Neural progenitor cell (in vitro differentiated cells): ENCODE measurements around the gene SART1. TPM values are rescaled to one million over a fixed set of nuclear protein-coding genes. Genes with fewer than 3 reads are reported as not detected.

Experiments used
- DNase-seq: peaks from one replicate; pipeline ENCODE4 v3.0.0-alpha.2; 2016; ENCODE audit warnings: low spot score
- H2AFZ ChIP-seq: fragments of 200-600 bp; sonication (generic); replicated peaks from 2 replicates; pipeline ENCODE4 v1.6.1; 2016; ENCODE audit warnings: antibody characterized with exemption
- H3F3A ChIP-seq: fragments of 200-600 bp; sonication (generic); 2 replicates; pipeline ENCODE4 v1.6.1; 2016; ENCODE audit warnings: antibody characterized with exemption, low read depth
- H3K27ac ChIP-seq: fragments of 200-600 bp; sonication (generic); 2 replicates; pipeline ENCODE4 v1.5.1; 2016; ENCODE audit warnings: mild to moderate bottlenecking
- H3K27me3 ChIP-seq: fragments of 200-600 bp; sonication (generic); 2 replicates; pipeline ENCODE4 v1.6.1; 2016; ENCODE audit warnings: mild to moderate bottlenecking, moderate library complexity
- H3K36me3 ChIP-seq: fragments of 200-600 bp; sonication (generic); 2 replicates; pipeline ENCODE4 v1.5.1; 2016
- H3K4me1 ChIP-seq: fragments of 200-600 bp; sonication (generic); 2 replicates; pipeline ENCODE4 v1.6.1; 2016; ENCODE audit warnings: mixed run types
- H3K4me2 ChIP-seq: fragments of 200-600 bp; sonication (generic); 2 replicates; pipeline ENCODE4 v1.6.1; 2016
- H3K4me3 ChIP-seq: fragments of 200-600 bp; sonication (generic); 2 replicates; pipeline ENCODE4 v1.5.1; 2016
- H3K79me2 ChIP-seq: fragments of 200-600 bp; sonication (generic); 2 replicates; pipeline ENCODE4 v1.6.1; 2016; ENCODE audit warnings: low read depth
- H3K9ac ChIP-seq: fragments of 200-600 bp; sonication (generic); 2 replicates; pipeline ENCODE4 v1.6.1; 2016
- H3K9me3 ChIP-seq: fragments of 200-600 bp; sonication (generic); 2 replicates; pipeline ENCODE4 v1.5.1; 2016; ENCODE audit warnings: low read depth
- H4K20me1 ChIP-seq: fragments of 200-600 bp; sonication (generic); 2 replicates; pipeline ENCODE4 v1.6.1; 2016; ENCODE audit warnings: low read depth
- H3K27ac Mint-ChIP-seq: 3 replicates; pipeline ENCODE4 v1.8.0; 2021; ENCODE audit warnings: mixed read lengths
- H3K27me3 Mint-ChIP-seq: 2 replicates; pipeline ENCODE4 v1.8.0; 2022; ENCODE audit warnings: low read depth, mild to moderate bottlenecking, inconsistent platforms, moderate library complexity, mixed read lengths; ENCODE audit not compliant: insufficient read depth
- H3K36me3 Mint-ChIP-seq: 3 replicates; pipeline ENCODE4 v1.8.0; 2021; ENCODE audit warnings: mixed read lengths
- H3K4me1 Mint-ChIP-seq: 3 replicates; pipeline ENCODE4 v1.8.0; 2021; ENCODE audit warnings: mixed read lengths
- H3K4me3 Mint-ChIP-seq: 3 replicates; pipeline ENCODE4 v1.8.0; 2021; ENCODE audit warnings: mild to moderate bottlenecking, moderate library complexity, mixed read lengths
- H3K9me3 Mint-ChIP-seq: 3 replicates; pipeline ENCODE4 v1.8.0; 2020; ENCODE audit warnings: mixed read lengths
- EZH2 ChIP-seq: fragments of 200-600 bp; sonication (generic); IDR thresholded peaks from 2 replicates; pipeline ENCODE4 v1.6.1; 2017; ENCODE audit warnings: antibody characterized with exemption, mild to moderate bottlenecking, moderate library complexity
- EZH2phosphoT487 ChIP-seq: fragments of 200-600 bp; sonication (generic); IDR thresholded peaks from 2 replicates; pipeline ENCODE4 v1.6.1; 2017; ENCODE audit warnings: antibody characterized with exemption
- total RNA-seq: library from RNA; depleted of rRNA; stranded (reverse); fragments of >200 nt; gene quantifications from 2 replicates; pipeline ENCODE4 v1.2.3, GENCODE V29; 2015; ENCODE audit warnings: low replicate concordance
- TF ChIP-seq, protein P1 (sequence below): fragments of 200-600 bp; sonication (generic); IDR thresholded peaks from 2 replicates; pipeline ENCODE4 v1.5.1; 2017; ENCODE audit warnings: antibody characterized with exemption, mild to moderate bottlenecking

SART1 gene
- total RNA-seq, 1 donor from 2014 or later = 8.6 TPM

DNA sequence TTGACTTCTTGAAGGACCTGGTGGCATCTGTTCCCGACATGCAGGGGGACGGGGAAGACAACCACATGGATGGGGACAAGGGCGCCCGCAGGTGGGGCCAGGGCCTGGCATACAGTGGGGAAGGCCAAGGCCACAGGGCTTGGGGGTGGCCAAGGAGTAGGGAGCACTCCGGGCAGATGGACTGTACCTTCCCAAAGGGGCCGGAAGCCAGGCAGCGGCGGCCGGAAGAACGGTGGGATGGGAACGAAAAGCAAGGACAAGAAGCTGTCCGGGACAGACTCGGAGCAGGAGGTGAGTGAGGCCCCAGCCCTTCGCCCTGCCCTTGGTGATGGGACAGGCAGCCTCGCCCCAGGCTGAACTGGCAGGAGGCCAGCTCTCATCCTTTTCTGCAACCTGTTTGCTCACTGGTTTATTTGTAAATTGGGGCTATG is 41.1 kb upstream of the SART1 start:
- Histone ChIP-seq H2AFZ (no peak overlapping the region), H4K20me1 (peaks cover 12% of the 10 kb centered on the region), H3K79me2 (peaks cover 21% of the 10 kb centered on the region), H3K9ac (no peak overlapping the region), H3K27ac (no peak overlapping the region), H3K27me3 (no peaks in the 10 kb centered on the region), H3F3A (no peaks in the 10 kb centered on the region), H3K4me2 (peak overlapping the region; percentile 78), H3K4me3 (peak overlapping the region; percentile 87), H3K36me3 (no peaks in the 10 kb centered on the region), H3K4me1 (peaks cover 10% of the 10 kb centered on the region), H3K9me3 (no peaks in the 10 kb centered on the region)
- Mint-ChIP-seq H3K9me3 (no peaks in the 10 kb centered on the region), H3K27me3 (peaks cover 6% of the 10 kb centered on the region), H3K4me3 (peak overlapping the region; percentile 92), H3K4me1 (peaks cover 14% of the 10 kb centered on the region), H3K27ac (no peak overlapping the region), H3K36me3 (peaks cover 5% of the 10 kb centered on the region)
- no peak for DNase-seq
- TF ChIP-seq EZH2 (no peak), EZH2phosphoT487 (no peak)
- TF ChIP-seq, protein P1, sequence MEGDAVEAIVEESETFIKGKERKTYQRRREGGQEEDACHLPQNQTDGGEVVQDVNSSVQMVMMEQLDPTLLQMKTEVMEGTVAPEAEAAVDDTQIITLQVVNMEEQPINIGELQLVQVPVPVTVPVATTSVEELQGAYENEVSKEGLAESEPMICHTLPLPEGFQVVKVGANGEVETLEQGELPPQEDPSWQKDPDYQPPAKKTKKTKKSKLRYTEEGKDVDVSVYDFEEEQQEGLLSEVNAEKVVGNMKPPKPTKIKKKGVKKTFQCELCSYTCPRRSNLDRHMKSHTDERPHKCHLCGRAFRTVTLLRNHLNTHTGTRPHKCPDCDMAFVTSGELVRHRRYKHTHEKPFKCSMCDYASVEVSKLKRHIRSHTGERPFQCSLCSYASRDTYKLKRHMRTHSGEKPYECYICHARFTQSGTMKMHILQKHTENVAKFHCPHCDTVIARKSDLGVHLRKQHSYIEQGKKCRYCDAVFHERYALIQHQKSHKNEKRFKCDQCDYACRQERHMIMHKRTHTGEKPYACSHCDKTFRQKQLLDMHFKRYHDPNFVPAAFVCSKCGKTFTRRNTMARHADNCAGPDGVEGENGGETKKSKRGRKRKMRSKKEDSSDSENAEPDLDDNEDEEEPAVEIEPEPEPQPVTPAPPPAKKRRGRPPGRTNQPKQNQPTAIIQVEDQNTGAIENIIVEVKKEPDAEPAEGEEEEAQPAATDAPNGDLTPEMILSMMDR = no peak

DNA sequence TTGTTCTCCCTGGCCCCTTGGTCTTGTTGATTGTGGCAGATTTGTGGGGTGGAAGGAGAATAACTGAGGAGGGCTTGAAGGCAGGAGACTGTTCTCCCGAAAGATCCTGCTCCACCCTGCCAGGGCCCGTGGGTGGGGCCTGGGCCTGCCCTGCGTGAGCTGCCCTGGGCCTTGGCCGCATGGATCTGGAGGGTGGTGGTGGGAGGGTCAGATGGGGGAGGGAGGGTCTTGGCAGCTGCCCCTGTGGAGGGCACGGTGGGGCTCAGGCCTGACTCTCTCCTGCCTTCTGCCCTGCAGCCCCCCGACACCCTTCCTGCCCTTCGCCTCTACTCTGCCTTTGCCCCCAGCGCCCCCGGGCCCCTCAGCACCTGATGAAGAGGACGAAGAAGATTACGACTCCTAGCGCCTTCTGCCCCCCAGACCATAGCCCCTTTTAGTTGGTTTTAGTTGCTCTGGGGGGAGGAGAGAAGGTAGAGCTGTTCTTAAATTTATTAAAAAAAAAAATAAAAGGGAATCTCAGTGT is 40.4 kb upstream of the SART1 start:
- no peak for DNase-seq
- Histone ChIP-seq H3K27me3 (no peaks in the 10 kb centered on the region), H3K9me3 (no peaks in the 10 kb centered on the region), H4K20me1 (peaks cover 12% of the 10 kb centered on the region), H3K79me2 (peaks cover 21% of the 10 kb centered on the region), H3F3A (no peaks in the 10 kb centered on the region), H2AFZ (no peak overlapping the region), H3K4me2 (peak overlapping the region; percentile 78), H3K36me3 (no peaks in the 10 kb centered on the region), H3K4me1 (peaks cover 10% of the 10 kb centered on the region), H3K4me3 (no peak overlapping the region), H3K9ac (no peak overlapping the region), H3K27ac (no peak overlapping the region)
- peaks cover 5% of the 10 kb centered on the region for H3K36me3 Mint-ChIP-seq
- H3K4me3 Mint-ChIP-seq = peak overlapping the region; percentile 92
- TF ChIP-seq EZH2 (no peak), EZH2phosphoT487 (no peak)
- TF ChIP-seq, protein P1 = no peak
- H3K4me1 Mint-ChIP-seq = peaks cover 14% of the 10 kb centered on the region
- H3K27ac Mint-ChIP-seq = no peak overlapping the region
- H3K27me3 Mint-ChIP-seq = peaks cover 6% of the 10 kb centered on the region
- no peaks in the 10 kb centered on the region for H3K9me3 Mint-ChIP-seq

DNA sequence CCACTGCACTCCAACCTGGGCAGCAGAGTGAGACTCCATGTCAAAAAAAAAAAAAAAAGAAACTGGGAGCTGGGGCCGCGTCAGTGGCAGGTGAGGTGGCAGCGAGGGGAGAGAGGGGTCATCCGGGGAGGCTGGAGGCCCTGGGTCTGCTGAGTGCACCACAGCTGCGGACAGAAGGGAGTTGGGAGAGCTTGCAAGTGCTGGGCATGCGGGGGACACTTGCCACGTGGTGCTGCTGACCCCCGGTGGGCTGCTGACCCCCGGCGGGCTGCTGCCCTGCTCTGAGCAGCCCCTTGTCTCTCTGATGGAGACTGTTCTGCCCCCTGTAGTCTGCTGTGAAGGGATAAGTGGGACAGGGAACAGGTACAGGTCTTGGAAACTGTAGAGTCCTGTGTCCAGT is 39.7 kb upstream of the SART1 start:
- no peak overlapping the region for H3K4me3 ChIP-seq
- H2AFZ ChIP-seq = no peak overlapping the region
- H3K9me3 ChIP-seq = no peaks in the 10 kb centered on the region
- TF ChIP-seq EZH2 (no peak), EZH2phosphoT487 (no peak)
- TF ChIP-seq, protein P1 = no peak
- no peak overlapping the region for H3K27ac Mint-ChIP-seq
- H3K27me3 Mint-ChIP-seq = peaks cover 6% of the 10 kb centered on the region
- H3K27me3 ChIP-seq = no peaks in the 10 kb centered on the region
- no peaks in the 10 kb centered on the region for H3F3A ChIP-seq
- H3K9ac ChIP-seq = no peak overlapping the region
- peaks cover 21% of the 10 kb centered on the region for H3K79me2 ChIP-seq
- no peak for DNase-seq
- H3K27ac ChIP-seq = no peak overlapping the region
- H4K20me1 ChIP-seq = peaks cover 12% of the 10 kb centered on the region
- H3K4me2 ChIP-seq = no peak overlapping the region
- peaks cover 5% of the 10 kb centered on the region for H3K36me3 Mint-ChIP-seq
- peaks cover 10% of the 10 kb centered on the region for H3K4me1 ChIP-seq
- no peaks in the 10 kb centered on the region for H3K9me3 Mint-ChIP-seq
- H3K36me3 ChIP-seq = no peaks in the 10 kb centered on the region
- H3K4me3 Mint-ChIP-seq = peak overlapping the region; percentile 7
- peaks cover 12% of the 10 kb centered on the region for H3K4me1 Mint-ChIP-seq
